ENCODE results near the gene TRPM3. TPM values are rescaled to one million over a fixed set of nuclear protein-coding genes. Genes with fewer than 3 reads are reported as not detected.
"Not testable (repeated sequence)": the region's sequence is repeated elsewhere in the genome, so short reads cannot be mapped to it uniquely, and the experiment has no call there.

TRPM3 gene
- total RNA-seq, 1 experiment from 2014 or later, result not detected

DNA sequence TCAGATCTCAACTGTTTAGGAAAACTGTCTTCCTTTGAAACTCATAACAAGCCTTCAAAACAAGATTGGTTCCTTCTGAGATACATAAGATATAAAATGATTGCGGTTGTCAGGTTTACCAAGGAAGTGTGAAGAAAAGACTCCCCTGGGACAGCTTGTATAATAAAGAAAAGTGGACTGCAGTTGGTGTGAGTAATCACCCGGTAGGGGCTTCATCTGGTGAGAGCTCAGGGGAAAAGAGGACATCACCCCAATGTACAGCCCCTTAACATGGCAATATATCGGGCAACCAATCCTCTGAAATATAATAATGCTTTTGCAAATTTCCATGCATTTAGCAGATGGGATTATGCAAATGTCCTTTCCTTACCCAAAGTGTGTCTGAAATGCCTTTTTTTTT is 490.4 kb downstream of the TRPM3 start:
- H3K4me1 ChIP-seq (ENCODE audit: insufficient read depth, low read length), result no peaks in the 10 kb centered on the region
- no peaks in the 10 kb centered on the region for H3K9me2 ChIP-seq (replicated peaks; ENCODE audit: low read length)
- H3K79me2 ChIP-seq (ENCODE audit: low read length), result no peaks in the 10 kb centered on the region
- H3F3A ChIP-seq (ENCODE audit: low read length, unreplicated experiment), result no peaks in the 10 kb centered on the region
- ChIA-PET POLR2A (ENCODE audit: unreplicated experiment) (no interaction called here), CTCF (interaction anchor here (0.6 kb wide), 1 partner anchor 374 kb away, joined by 4 read pairs; no protein-coding TSS in a partner anchor)
- no peak overlapping the region for H3K9ac ChIP-seq (ENCODE audit: low read length)
- TF ChIP-seq EZH2phosphoT487 (IDR thresholded peaks at IDR 0.05; ENCODE audit: borderline replicate concordance, low read length), result no peak
- TF ChIP-seq, protein P1, sequence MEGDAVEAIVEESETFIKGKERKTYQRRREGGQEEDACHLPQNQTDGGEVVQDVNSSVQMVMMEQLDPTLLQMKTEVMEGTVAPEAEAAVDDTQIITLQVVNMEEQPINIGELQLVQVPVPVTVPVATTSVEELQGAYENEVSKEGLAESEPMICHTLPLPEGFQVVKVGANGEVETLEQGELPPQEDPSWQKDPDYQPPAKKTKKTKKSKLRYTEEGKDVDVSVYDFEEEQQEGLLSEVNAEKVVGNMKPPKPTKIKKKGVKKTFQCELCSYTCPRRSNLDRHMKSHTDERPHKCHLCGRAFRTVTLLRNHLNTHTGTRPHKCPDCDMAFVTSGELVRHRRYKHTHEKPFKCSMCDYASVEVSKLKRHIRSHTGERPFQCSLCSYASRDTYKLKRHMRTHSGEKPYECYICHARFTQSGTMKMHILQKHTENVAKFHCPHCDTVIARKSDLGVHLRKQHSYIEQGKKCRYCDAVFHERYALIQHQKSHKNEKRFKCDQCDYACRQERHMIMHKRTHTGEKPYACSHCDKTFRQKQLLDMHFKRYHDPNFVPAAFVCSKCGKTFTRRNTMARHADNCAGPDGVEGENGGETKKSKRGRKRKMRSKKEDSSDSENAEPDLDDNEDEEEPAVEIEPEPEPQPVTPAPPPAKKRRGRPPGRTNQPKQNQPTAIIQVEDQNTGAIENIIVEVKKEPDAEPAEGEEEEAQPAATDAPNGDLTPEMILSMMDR (conservative IDR thresholded peaks at IDR 0.05; ENCODE audit: low read depth, low read length), result no peak
- no peak for TF ChIP-seq EZH2 (IDR thresholded peaks at IDR 0.05; ENCODE audit: low read length, unreplicated experiment)
- BruUV-seq (replicated peaks), result no TSS peak
- intact Hi-C loops (cut with micrococcal nuclease), result no loop called here
- ATAC-seq (no peak), DNase-seq (no peak)
- H3K27ac ChIP-seq (ENCODE audit: low read length), result no peak overlapping the region
- H4K20me1 ChIP-seq (ENCODE audit: low read length), result no peaks in the 10 kb centered on the region
- H3K4me2 ChIP-seq (ENCODE audit: low read length), result no peak overlapping the region
- no peak overlapping the region for H2AFZ ChIP-seq (ENCODE audit: low read length)
- no peaks in the 10 kb centered on the region for H3K36me3 ChIP-seq (ENCODE audit: low read depth, low read length)
- no peaks in the 10 kb centered on the region for H3K27me3 ChIP-seq (ENCODE audit: low read length)
- no peaks in the 10 kb centered on the region for H3K9me3 ChIP-seq (ENCODE audit: low read length)
- no peak overlapping the region for H3K4me3 ChIP-seq (ENCODE audit: low read length)

DNA sequence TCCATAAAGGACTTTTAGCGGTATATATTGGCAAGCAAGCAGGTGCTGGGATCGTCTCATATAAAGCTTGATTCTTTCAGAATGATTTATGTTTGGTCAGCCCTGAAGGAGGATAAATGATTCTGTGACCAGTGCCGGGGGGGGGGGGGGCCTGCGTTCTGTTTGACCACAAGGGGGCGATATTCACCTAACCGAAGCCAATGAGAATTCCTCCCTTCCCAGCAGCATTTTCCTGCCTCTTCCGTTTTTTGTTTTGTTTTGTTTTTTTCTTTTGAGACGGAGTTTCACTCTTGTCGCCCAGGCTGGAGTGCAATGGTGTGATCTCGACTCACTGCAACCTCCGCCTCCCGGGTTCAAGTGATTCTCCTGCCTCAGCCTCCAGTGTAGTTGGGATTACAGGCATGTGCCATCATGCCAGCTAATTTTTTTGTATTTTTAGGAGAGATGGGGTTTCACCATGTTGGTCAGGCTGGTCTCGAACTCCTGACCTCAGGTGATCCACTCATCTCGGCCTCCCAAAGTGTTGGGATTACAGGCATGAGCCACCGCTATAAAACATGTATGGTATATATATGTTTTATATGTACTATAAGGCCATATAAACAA is 492.2 kb downstream of the TRPM3 start:
- H3K9me2 ChIP-seq (replicated peaks; ENCODE audit: low read length); H3K4me2 ChIP-seq (ENCODE audit: low read length); H3K9me3 ChIP-seq (ENCODE audit: low read length); H3K27ac ChIP-seq (ENCODE audit: low read length); H3K36me3 ChIP-seq (ENCODE audit: low read depth, low read length); H3K9ac ChIP-seq (ENCODE audit: low read length); ATAC-seq; H3K4me1 ChIP-seq (ENCODE audit: insufficient read depth, low read length); H4K20me1 ChIP-seq (ENCODE audit: low read length); POLR2A ChIA-PET (ENCODE audit: unreplicated experiment); BruUV-seq (replicated peaks); H3F3A ChIP-seq (ENCODE audit: low read length, unreplicated experiment); H3K79me2 ChIP-seq (ENCODE audit: low read length); H2AFZ ChIP-seq (ENCODE audit: low read length); H3K27me3 ChIP-seq (ENCODE audit: low read length); H3K4me3 ChIP-seq (ENCODE audit: low read length); CTCF ChIA-PET; intact Hi-C loops (cut with micrococcal nuclease); DNase-seq: not testable (repeated sequence)

DNA sequence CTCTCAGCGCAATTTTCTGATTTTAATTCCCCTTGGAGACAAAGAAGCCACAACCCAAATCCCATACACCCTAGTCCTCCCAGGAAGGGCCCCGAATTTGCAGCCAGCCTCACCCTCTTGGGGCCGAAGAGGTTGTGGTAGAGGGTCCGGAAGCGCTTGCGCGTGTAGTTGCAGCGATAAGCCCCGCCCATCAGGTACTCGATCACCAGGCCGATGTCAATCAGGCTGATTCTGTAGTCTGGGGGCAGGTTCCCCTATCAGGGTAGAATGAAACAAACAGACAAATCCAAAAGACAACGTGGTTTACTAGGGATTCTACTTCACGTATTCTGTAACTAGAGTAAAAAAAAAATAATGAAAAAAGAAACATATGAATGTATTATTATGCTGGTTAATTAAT is 496.3 kb downstream of the TRPM3 start:
- Histone ChIP-seq H3K4me3 (ENCODE audit: low read length) (no peak overlapping the region), H3K4me1 (ENCODE audit: insufficient read depth, low read length) (no peaks in the 10 kb centered on the region), H3K36me3 (ENCODE audit: low read depth, low read length) (no peaks in the 10 kb centered on the region), H2AFZ (ENCODE audit: low read length) (no peak overlapping the region), H3K9me3 (ENCODE audit: low read length) (no peaks in the 10 kb centered on the region), H3K4me2 (ENCODE audit: low read length) (no peak overlapping the region), H3F3A (ENCODE audit: low read length, unreplicated experiment) (no peaks in the 10 kb centered on the region), H3K79me2 (ENCODE audit: low read length) (no peaks in the 10 kb centered on the region), H3K27ac (ENCODE audit: low read length) (no peak overlapping the region), H3K9me2 (replicated peaks; ENCODE audit: low read length) (no peaks in the 10 kb centered on the region), H4K20me1 (ENCODE audit: low read length) (no peaks in the 10 kb centered on the region), H3K9ac (ENCODE audit: low read length) (no peak overlapping the region), H3K27me3 (ENCODE audit: low read length) (no peaks in the 10 kb centered on the region)
- no peak for ATAC-seq
- intact Hi-C loops (cut with micrococcal nuclease), result no loop called here
- ChIA-PET POLR2A (ENCODE audit: unreplicated experiment) (no interaction called here), CTCF (no interaction called here)
- no peak for TF ChIP-seq EZH2 (IDR thresholded peaks at IDR 0.05; ENCODE audit: low read length, unreplicated experiment)
- no peak for TF ChIP-seq EZH2phosphoT487 (IDR thresholded peaks at IDR 0.05; ENCODE audit: borderline replicate concordance, low read length)
- TF ChIP-seq, protein P1 (conservative IDR thresholded peaks at IDR 0.05; ENCODE audit: low read depth, low read length), result no peak
- BruUV-seq (replicated peaks), result no TSS peak
- no peak for DNase-seq

All from PC-3 (cell line).